ENCODE measurements around the gene NFIB.

NFIB gene

GRCh38 chr9:14083366-14083765 is 230.6 kb downstream of the NFIB start:
- DNase-seq (ENCODE audit: low read depth, low spot score) = no peak
- no peak for TF ChIP-seq CTCF (IDR thresholded peaks at IDR 0.05; ENCODE audit: insufficient read depth, low read length, missing control alignments)
- no peak overlapping the region for H3K4me3 ChIP-seq (ENCODE audit: low read depth, low read length)
- POLR2A ChIA-PET = no interaction called here
- CTCF ChIA-PET = no interaction called here

- TF ChIP-seq CTCF (IDR thresholded peaks at IDR 0.05; ENCODE audit: insufficient read depth, low read length, missing control alignments) = no peak
- ChIA-PET POLR2A (no interaction called here), CTCF (no interaction called here)
- no peak overlapping the region for H3K4me3 ChIP-seq (ENCODE audit: low read depth, low read length)
- no peak for DNase-seq (ENCODE audit: low read depth, low spot score)
Measured at GRCh38 chr9:14082732-14083131, 231.2 kb downstream of the NFIB start.

- no peak for DNase-seq (ENCODE audit: low read depth, low spot score)
- CTCF ChIA-PET = no interaction called here
- H3K4me3 ChIP-seq (ENCODE audit: low read depth, low read length) = no peak overlapping the region
- TF ChIP-seq CTCF (IDR thresholded peaks at IDR 0.05; ENCODE audit: insufficient read depth, low read length, missing control alignments) = no peak
- POLR2A ChIA-PET = no interaction called here
Measured at GRCh38 chr9:14081745-14082144, 232.2 kb downstream of the NFIB start.

- TF ChIP-seq CTCF (IDR thresholded peaks at IDR 0.05; ENCODE audit: insufficient read depth, low read length, missing control alignments) = no peak
- no peak overlapping the region for H3K4me3 ChIP-seq (ENCODE audit: low read depth, low read length)
- CTCF ChIA-PET = no interaction called here
- DNase-seq (ENCODE audit: low read depth, low spot score) = no peak
- POLR2A ChIA-PET = no interaction called here
Measured at GRCh38 chr9:14080959-14081542, 232.9 kb downstream of the NFIB start.

- DNase-seq (ENCODE audit: low read depth, low spot score) = no peak
- ChIA-PET POLR2A (no interaction called here), CTCF (no interaction called here)
- no peak overlapping the region for H3K4me3 ChIP-seq (ENCODE audit: low read depth, low read length)
- TF ChIP-seq CTCF (IDR thresholded peaks at IDR 0.05; ENCODE audit: insufficient read depth, low read length, missing control alignments) = no peak
Measured at GRCh38 chr9:14079440-14079839, 234.5 kb downstream of the NFIB start.

GRCh38 chr9:14077672-14078071 is 236.3 kb downstream of the NFIB start:
- TF ChIP-seq CTCF (IDR thresholded peaks at IDR 0.05; ENCODE audit: insufficient read depth, low read length, missing control alignments) = no peak
- H3K4me3 ChIP-seq (ENCODE audit: low read depth, low read length) = no peak overlapping the region
- ChIA-PET POLR2A (no interaction called here), CTCF (no interaction called here)
- no peak for DNase-seq (ENCODE audit: low read depth, low spot score)

Measured in AG04449 (cell line).